ENCODE measurements around the gene CAMTA1. TPM values are rescaled to one million over a fixed set of nuclear protein-coding genes. Genes with fewer than 3 reads are reported as not detected.

The CAMTA1 gene
- total RNA-seq, 3 donors from 2014 or later: 73.4 to 114 (median 82.6) TPM

DNA sequence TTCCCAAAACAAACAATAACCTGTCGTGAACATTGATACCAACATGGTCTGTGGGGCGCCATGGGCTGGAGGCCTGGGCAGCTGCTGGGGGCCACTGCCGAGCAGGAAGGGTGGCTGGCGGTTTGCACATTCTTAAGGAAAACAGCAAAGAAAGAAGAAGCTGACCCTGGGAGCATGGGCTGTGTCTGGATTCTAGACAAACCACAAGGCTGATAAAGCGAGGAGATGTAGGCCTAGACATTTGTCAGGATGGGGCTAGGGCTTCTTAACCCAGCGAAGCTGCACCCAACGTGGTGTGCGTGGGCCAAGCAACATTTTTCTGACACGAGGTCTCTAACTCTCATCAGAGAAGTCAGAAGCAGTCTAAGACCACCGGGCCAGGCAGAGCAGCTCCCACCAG is 663.7 kb downstream of the CAMTA1 start:
- DNase-seq: no peak

DNA sequence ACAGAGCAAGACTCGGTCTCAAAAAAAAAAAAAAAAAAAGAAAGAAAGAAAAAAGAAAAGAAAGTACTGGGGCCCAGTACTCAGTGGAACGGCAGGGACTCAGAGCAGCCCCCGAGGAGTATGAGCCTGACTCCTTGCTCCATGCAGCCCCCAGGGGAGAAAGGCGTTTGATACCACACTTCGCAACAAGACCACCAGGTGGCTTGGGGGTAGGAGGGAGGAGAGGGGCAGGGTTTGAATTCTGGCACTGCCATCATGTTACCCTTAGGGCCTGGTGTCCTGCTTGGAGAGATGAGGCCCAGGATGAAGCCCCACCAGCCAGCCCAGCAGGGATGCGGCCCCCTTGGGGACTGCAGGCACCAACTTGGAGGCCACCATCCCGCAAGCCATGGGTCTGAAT is 664.5 kb downstream of the CAMTA1 start:
- TF ChIP-seq, protein P1, sequence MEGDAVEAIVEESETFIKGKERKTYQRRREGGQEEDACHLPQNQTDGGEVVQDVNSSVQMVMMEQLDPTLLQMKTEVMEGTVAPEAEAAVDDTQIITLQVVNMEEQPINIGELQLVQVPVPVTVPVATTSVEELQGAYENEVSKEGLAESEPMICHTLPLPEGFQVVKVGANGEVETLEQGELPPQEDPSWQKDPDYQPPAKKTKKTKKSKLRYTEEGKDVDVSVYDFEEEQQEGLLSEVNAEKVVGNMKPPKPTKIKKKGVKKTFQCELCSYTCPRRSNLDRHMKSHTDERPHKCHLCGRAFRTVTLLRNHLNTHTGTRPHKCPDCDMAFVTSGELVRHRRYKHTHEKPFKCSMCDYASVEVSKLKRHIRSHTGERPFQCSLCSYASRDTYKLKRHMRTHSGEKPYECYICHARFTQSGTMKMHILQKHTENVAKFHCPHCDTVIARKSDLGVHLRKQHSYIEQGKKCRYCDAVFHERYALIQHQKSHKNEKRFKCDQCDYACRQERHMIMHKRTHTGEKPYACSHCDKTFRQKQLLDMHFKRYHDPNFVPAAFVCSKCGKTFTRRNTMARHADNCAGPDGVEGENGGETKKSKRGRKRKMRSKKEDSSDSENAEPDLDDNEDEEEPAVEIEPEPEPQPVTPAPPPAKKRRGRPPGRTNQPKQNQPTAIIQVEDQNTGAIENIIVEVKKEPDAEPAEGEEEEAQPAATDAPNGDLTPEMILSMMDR (IDR thresholded peaks at IDR 0.05): no peak
- Histone ChIP-seq H3K36me3 (ENCODE audit: low read depth) (no peaks in the 10 kb centered on the region), H3K4me1 (ENCODE audit: low read depth) (no peaks in the 10 kb centered on the region), H3K4me3 (no peak overlapping the region), H3K9me3 (no peaks in the 10 kb centered on the region)
- DNase-seq (no peak), ATAC-seq (no peak)
- intact Hi-C loops (cut with DNase I, micrococcal nuclease): no loop called here

More for the DNA sequence above, 663.7 kb downstream of the CAMTA1 start:
- Histone ChIP-seq H3K36me3 (ENCODE audit: low read depth) (no peaks in the 10 kb centered on the region), H3K4me3 (no peak overlapping the region), H3K4me1 (ENCODE audit: low read depth) (no peaks in the 10 kb centered on the region), H3K9me3 (no peaks in the 10 kb centered on the region)
- no peak for ATAC-seq
- TF ChIP-seq, protein P1 (IDR thresholded peaks at IDR 0.05): no peak
- intact Hi-C loops (cut with DNase I, micrococcal nuclease): no loop called here

DNA sequence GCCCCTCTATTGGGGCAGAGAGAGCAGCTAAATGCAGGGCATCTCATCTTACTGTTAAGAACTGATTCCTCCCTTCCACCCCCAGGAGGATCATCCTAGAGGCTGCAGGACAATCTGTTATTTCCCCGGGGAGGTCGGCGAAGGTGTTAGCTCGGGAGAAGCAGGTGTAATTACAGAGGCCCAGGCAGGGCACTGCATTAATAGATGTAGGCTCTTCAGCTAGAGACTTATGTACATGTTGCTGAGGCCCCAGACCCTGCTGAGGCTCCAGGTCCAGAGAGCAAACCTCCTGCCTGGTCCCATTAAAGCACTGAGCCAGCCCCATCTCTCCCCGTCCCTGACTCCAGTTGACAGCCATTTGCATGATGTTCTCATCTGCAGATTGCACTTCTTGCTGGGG is 665.6 kb downstream of the CAMTA1 start:
- no peaks in the 10 kb centered on the region for H3K36me3 ChIP-seq (ENCODE audit: low read depth)
- DNase-seq: no peak

DNA sequence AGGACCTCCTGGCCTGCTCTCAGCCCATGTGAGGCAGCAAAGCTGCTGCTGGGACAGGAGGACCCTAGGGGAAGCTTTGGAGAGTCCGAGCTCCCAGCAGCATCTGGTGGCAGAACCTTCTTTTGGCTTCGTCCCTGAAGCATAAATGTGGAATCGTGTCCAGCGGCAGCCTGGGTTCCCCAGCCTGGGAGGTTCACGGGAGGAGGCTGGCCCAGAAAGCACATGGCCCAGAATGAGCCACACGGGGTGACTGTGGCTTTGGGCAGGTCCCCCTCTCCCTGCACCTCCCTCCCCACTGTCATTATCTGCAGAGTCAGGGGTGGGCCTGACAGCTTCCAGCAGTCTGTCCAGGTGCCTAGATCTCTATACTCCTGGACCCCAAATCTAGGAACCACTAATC is 667.8 kb downstream of the CAMTA1 start:
- ATAC-seq (no peak), DNase-seq (no peak)
- Histone ChIP-seq H3K9me3 (no peaks in the 10 kb centered on the region), H3K4me3 (no peak overlapping the region), H3K4me1 (ENCODE audit: low read depth) (no peaks in the 10 kb centered on the region), H3K36me3 (ENCODE audit: low read depth) (no peaks in the 10 kb centered on the region)
- intact Hi-C loops (cut with DNase I, micrococcal nuclease): no loop called here
- TF ChIP-seq, protein P1 (IDR thresholded peaks at IDR 0.05): no peak

More for the DNA sequence above, 665.6 kb downstream of the CAMTA1 start:
- TF ChIP-seq, protein P1 (IDR thresholded peaks at IDR 0.05): no peak
- no peaks in the 10 kb centered on the region for H3K9me3 ChIP-seq
- H3K4me3 ChIP-seq: no peak overlapping the region
- H3K4me1 ChIP-seq (ENCODE audit: low read depth): no peaks in the 10 kb centered on the region
- intact Hi-C loops (cut with DNase I, micrococcal nuclease): no loop called here
- no peak for ATAC-seq

DNA sequence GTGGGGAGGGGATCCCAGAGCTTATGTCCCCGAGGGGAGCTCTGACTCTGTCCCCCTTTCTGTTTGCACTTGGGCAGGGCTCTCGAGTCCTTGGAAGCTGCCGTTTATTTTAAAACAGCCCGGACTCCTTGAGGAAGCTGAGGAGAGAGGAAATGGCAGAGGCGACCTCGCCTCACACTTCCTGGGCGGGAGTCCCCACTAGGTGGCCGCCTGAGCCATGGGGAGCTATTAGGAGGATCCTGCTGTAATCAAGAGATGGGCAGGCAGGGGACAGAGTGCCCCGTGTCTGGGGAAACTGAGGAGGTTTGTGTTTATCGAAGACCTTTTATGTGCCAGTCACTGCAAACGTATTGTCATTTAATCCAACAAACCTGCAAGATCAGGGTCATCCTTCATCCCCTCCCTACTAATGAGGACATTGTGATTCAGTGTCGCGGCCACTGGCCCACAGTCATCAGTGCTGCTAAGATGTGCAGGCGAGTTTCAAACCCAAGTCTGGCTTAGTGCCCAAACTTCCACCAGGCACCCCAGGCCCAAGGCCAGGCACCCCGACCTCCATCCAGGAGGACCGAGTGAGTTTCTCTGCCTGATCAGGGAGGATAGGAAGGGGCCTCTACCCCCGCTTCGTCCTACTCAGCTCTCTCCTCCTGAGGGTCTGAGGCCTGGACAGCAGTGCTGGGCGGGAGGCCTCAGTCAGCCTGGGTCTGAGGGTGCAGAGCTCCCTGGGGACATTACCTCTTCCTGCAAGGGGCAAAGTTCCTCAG is 669.0 kb downstream of the CAMTA1 start:
- Histone ChIP-seq H3K4me1 (ENCODE audit: low read depth) (no peaks in the 10 kb centered on the region), H3K4me3 (no peak overlapping the region), H3K36me3 (ENCODE audit: low read depth) (no peaks in the 10 kb centered on the region), H3K9me3 (no peaks in the 10 kb centered on the region)
- TF ChIP-seq, protein P1 (IDR thresholded peaks at IDR 0.05): no peak
- intact Hi-C loops (cut with DNase I, micrococcal nuclease): no loop called here
- DNase-seq (peak in 2 of 3 donors; percentile 38 to 49), ATAC-seq (peak; percentile 62)

All from mucosa of descending colon (tissue), 3 donors.